NCI-H446 (cell line): Measurements from ENCODE around the gene PLBD2.
"Not testable (repeated sequence)": the region's sequence is repeated elsewhere in the genome, so short reads cannot be mapped to it uniquely, and the experiment has no call there.

Experiments used
- DNase-seq, 2 experiments: peaks; one replicate each; lab custom pipeline; 2025; lab: John Stamatoyannopoulos, UW

PLBD2 gene

GRCh38 chr12:113334786-113335539, 23.4 kb upstream of the PLBD2 start, which contains the start of gene SLC8B1:
Gene SLC8B1 (minus strand): TSS chr12:113335109. CDS start chr12:113332878, 2,231 bp downstream.
- DNase-seq, result peak; percentile 47 to 84

GRCh38 chr12:113339540-113339939, 18.8 kb upstream of the PLBD2 start:
- DNase-seq, result no peak

- no peak for DNase-seq
Measured at GRCh38 chr12:113340061-113340460, 18.3 kb upstream of the PLBD2 start.

GRCh38 chr12:113341535-113341934, 16.9 kb upstream of the PLBD2 start:
- DNase-seq, result no peak

GRCh38 chr12:113345318-113345717, 13.1 kb upstream of the PLBD2 start:
- no peak for DNase-seq

- DNase-seq, result no peak
Measured at GRCh38 chr12:113346353-113346752, 12.0 kb upstream of the PLBD2 start.

- DNase-seq, result no peak
Measured at GRCh38 chr12:113347107-113347506, 11.3 kb upstream of the PLBD2 start.

GRCh38 chr12:113347892-113348291, 10.5 kb upstream of the PLBD2 start:
- no peak for DNase-seq

- no peak for DNase-seq
Measured at GRCh38 chr12:113348849-113349536, 9.4 kb upstream of the PLBD2 start.

- DNase-seq, result no peak
Measured at GRCh38 chr12:113351089-113351488, 7.3 kb upstream of the PLBD2 start.

- not testable (repeated sequence) for DNase-seq
Measured at GRCh38 chr12:113354192-113354591, 4.2 kb upstream of the PLBD2 start.

- peak; percentile 63 to 75 for DNase-seq
Measured at GRCh38 chr12:113359133-113359938, 949 bp downstream of the PLBD2 start.

GRCh38 chr12:113359939-113360748, 1.8 kb downstream of the PLBD2 start:
- no peak for DNase-seq

GRCh38 chr12:113361574-113362370, 3.4 kb downstream of the PLBD2 start:
- DNase-seq, result no peak

GRCh38 chr12:113364698-113365097, 6.3 kb downstream of the PLBD2 start:
- no peak for DNase-seq

GRCh38 chr12:113365639-113366395, 7.4 kb downstream of the PLBD2 start:
- DNase-seq, result no peak

- DNase-seq, result peak in 1 of 2 experiments; percentile 10
Measured at GRCh38 chr12:113366827-113367226, 8.4 kb downstream of the PLBD2 start.

GRCh38 chr12:113368331-113368730, 9.9 kb downstream of the PLBD2 start:
- no peak for DNase-seq

GRCh38 chr12:113369391-113369985, 11.1 kb downstream of the PLBD2 start:
- DNase-seq, result no peak
